CD4-positive, CD25-positive, alpha-beta regulatory T cell (primary cell): ENCODE results near the gene DAAM2. TPM values are rescaled to one million over a fixed set of nuclear protein-coding genes. Genes with fewer than 3 reads are reported as not detected.

Experiments used
- ATAC-seq, 2 donors: fragments of 150-1000 bp; cut with Tn5 transposase; one replicate each; pipeline ENCODE4 v1.10.0; 2021; ENCODE audit warnings: low read depth in 2 of 2, moderate number of reproducible peaks in 2 of 2, moderate library complexity in 1 of 2
- DNase-seq, 3 donors: peaks; one replicate each; pipeline versions ENCODE4 v3.0.0 to v3.0.0-alpha.2; 2012 to 2022; ENCODE audit warnings: mixed read lengths in 1 of 3
- H3K27ac ChIP-seq: one replicate; pipeline ENCODE4 v1.7.0; 2013; ENCODE audit warnings: mild to moderate bottlenecking, low read length; ENCODE audit not compliant: insufficient read depth, poor library complexity, severe bottlenecking
- H3K27me3 ChIP-seq: one replicate; pipeline ENCODE4 v1.7.0; 2013; ENCODE audit warnings: low read length; ENCODE audit not compliant: control insufficient read depth, insufficient read depth
- H3K36me3 ChIP-seq: one replicate; pipeline ENCODE4 v1.7.0; 2013; ENCODE audit warnings: mild to moderate bottlenecking, low read length, moderate library complexity; ENCODE audit not compliant: control insufficient read depth, insufficient read depth
- H3K4me1 ChIP-seq: 2 replicates; pipeline ENCODE4 v1.7.0; 2013; ENCODE audit warnings: mild to moderate bottlenecking, low read length; ENCODE audit not compliant: insufficient read depth, control insufficient read depth, poor library complexity, severe bottlenecking
- H3K4me3 ChIP-seq: one replicate; pipeline ENCODE4 v1.7.0; 2013; ENCODE audit warnings: low read depth, mild to moderate bottlenecking, low read length, moderate library complexity
- H3K9me3 ChIP-seq, 2 experiments: 1 replicate in 1 of 2; 2 replicates in 1 of 2; pipeline ENCODE4 v1.7.0; 2013; ENCODE audit warnings: low read length in 2 of 2, mild to moderate bottlenecking in 1 of 2, moderate library complexity in 1 of 2; ENCODE audit not compliant: control insufficient read depth in 2 of 2
- H3K27ac Mint-ChIP-seq, 3 donors: one replicate each; pipeline ENCODE4 v1.8.0; 2020 to 2022; ENCODE audit warnings: mild to moderate bottlenecking in 3 of 3, mixed read lengths in 3 of 3, moderate library complexity in 2 of 3
- H3K27me3 Mint-ChIP-seq: one replicate; pipeline ENCODE4 v1.8.0; 2022; ENCODE audit warnings: mild to moderate bottlenecking, mixed read lengths
- H3K36me3 Mint-ChIP-seq: one replicate; pipeline ENCODE4 v1.8.0; 2020; ENCODE audit warnings: mixed read lengths
- H3K4me1 Mint-ChIP-seq, 4 donors: one replicate each; pipeline ENCODE4 v1.8.0; 2020 to 2022; ENCODE audit warnings: mixed read lengths in 4 of 4, mild to moderate bottlenecking in 1 of 4
- H3K4me3 Mint-ChIP-seq, 4 donors: one replicate each; pipeline ENCODE4 v1.8.0; 2020 to 2022; ENCODE audit warnings: mild to moderate bottlenecking in 4 of 4, mixed read lengths in 4 of 4, moderate library complexity in 3 of 4
- H3K9me3 Mint-ChIP-seq, 7 donors: one replicate each; pipeline ENCODE4 v1.8.0; 2020 to 2022; ENCODE audit warnings: mixed read lengths in 7 of 7, mild to moderate bottlenecking in 3 of 7, moderate library complexity in 2 of 7
- polyA plus RNA-seq, 4 donors: library from polyadenylated mRNA; unstranded; fragments of 300-500 nt; fragmentation: Illumina TruSeq; gene quantifications; one replicate each; pipeline ENCODE4 v1.2.3, GENCODE V29; 2021
- total RNA-seq: library from RNA; stranded (reverse); gene quantifications from one replicate; pipeline ENCODE4 v1.2.3, GENCODE V29; 2022

Gene DAAM2
- total and polyA plus RNA-seq, 5 donors from 2014 or later: not detected

DNA sequence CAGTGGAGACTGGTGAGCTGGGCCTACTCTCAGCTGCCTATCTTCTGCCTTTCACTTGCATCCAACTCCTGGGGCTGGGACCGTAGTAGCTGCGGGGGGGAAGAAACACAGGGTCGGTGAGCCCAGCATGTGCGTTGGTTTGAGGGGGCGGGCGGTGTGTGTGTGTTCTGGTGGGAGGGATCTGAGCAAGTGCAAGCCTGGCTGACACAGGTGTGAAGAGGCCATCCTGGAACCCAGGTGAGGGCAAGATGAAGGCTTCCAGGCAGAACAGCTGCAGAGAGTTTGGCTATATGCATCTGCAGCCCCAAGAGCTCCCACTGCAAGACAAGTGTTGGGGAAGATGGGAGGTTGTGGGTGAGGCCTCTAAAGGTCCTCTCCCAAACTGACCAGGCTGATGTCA lies 111.5 kb downstream of the DAAM2 start:
- Mint-ChIP-seq H3K9me3 (no peaks in the 10 kb centered on the region), H3K36me3 (no peaks in the 10 kb centered on the region), H3K4me3 (no peak overlapping the region), H3K27me3 (no peaks in the 10 kb centered on the region), H3K4me1 (no peaks in the 10 kb centered on the region), H3K27ac (no peak overlapping the region)
- Histone ChIP-seq H3K4me3 (no peak overlapping the region), H3K4me1 (no peaks in the 10 kb centered on the region), H3K36me3 (no peaks in the 10 kb centered on the region), H3K9me3 (no peaks in the 10 kb centered on the region), H3K27me3 (no peaks in the 10 kb centered on the region), H3K27ac (no peak overlapping the region)
- DNase-seq (no peak), ATAC-seq (no peak)

GRCh38 chr6:39904946-39905639 lies 112.9 kb downstream of the DAAM2 start:
- H3K4me1 ChIP-seq: no peaks in the 10 kb centered on the region
- no peak for DNase-seq
- no peaks in the 10 kb centered on the region for H3K27me3 ChIP-seq
- Mint-ChIP-seq H3K27ac (no peak overlapping the region), H3K27me3 (no peaks in the 10 kb centered on the region), H3K36me3 (no peaks in the 10 kb centered on the region), H3K4me3 (no peak overlapping the region), H3K4me1 (no peaks in the 10 kb centered on the region), H3K9me3 (no peaks in the 10 kb centered on the region)
- H3K4me3 ChIP-seq: no peak overlapping the region
- no peaks in the 10 kb centered on the region for H3K9me3 ChIP-seq
- no peak for ATAC-seq
- H3K36me3 ChIP-seq: no peaks in the 10 kb centered on the region
- no peak overlapping the region for H3K27ac ChIP-seq

- H3K27me3 Mint-ChIP-seq: no peaks in the 10 kb centered on the region
- ATAC-seq (no peak), DNase-seq (no peak)
- no peak overlapping the region for H3K27ac Mint-ChIP-seq
- H3K9me3 Mint-ChIP-seq: no peaks in the 10 kb centered on the region
- no peak overlapping the region for H3K4me3 Mint-ChIP-seq
- H3K9me3 ChIP-seq: no peaks in the 10 kb centered on the region
- H3K4me1 ChIP-seq: no peaks in the 10 kb centered on the region
- no peaks in the 10 kb centered on the region for H3K27me3 ChIP-seq
- H3K4me3 ChIP-seq: no peak overlapping the region
- H3K27ac ChIP-seq: no peak overlapping the region
- no peaks in the 10 kb centered on the region for H3K4me1 Mint-ChIP-seq
- no peaks in the 10 kb centered on the region for H3K36me3 Mint-ChIP-seq
- no peaks in the 10 kb centered on the region for H3K36me3 ChIP-seq
Measured at GRCh38 chr6:39905640-39905975, 113.4 kb downstream of the DAAM2 start.

DNA sequence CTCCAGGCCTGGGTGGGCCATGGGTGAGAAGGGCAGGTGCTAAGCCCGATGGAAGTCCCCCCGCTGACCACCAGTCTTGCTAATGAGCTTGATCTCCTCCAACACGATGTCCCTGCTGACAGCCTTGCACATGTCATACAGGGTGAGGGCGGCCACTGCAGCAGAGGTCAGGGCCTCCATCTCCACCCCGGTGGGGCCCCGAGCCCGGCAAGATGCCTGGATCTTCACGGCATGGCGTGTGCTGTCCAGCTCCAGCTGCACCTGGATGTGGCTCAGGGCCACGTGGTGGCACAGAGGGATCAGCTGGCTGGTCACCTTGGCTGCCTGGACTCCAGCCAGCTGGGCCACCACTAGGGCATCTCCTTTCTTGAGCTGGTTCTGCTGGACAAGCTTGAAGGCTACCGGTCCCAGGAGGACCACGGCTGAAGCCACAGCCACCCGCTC lies 114.2 kb downstream of the DAAM2 start:
- Mint-ChIP-seq H3K27ac (no peak overlapping the region), H3K9me3 (peaks cover 0 to 1% (median 0%) of the 10 kb centered on the region in 7 donors), H3K27me3 (peaks cover 2% of the 10 kb centered on the region), H3K4me3 (no peak overlapping the region), H3K36me3 (no peaks in the 10 kb centered on the region), H3K4me1 (no peaks in the 10 kb centered on the region)
- DNase-seq: no peak
- H3K9me3 ChIP-seq: no peaks in the 10 kb centered on the region
- no peak overlapping the region for H3K27ac ChIP-seq
- no peaks in the 10 kb centered on the region for H3K4me1 ChIP-seq
- no peak overlapping the region for H3K4me3 ChIP-seq
- no peak for ATAC-seq
- no peaks in the 10 kb centered on the region for H3K36me3 ChIP-seq
- H3K27me3 ChIP-seq: no peaks in the 10 kb centered on the region

DNA sequence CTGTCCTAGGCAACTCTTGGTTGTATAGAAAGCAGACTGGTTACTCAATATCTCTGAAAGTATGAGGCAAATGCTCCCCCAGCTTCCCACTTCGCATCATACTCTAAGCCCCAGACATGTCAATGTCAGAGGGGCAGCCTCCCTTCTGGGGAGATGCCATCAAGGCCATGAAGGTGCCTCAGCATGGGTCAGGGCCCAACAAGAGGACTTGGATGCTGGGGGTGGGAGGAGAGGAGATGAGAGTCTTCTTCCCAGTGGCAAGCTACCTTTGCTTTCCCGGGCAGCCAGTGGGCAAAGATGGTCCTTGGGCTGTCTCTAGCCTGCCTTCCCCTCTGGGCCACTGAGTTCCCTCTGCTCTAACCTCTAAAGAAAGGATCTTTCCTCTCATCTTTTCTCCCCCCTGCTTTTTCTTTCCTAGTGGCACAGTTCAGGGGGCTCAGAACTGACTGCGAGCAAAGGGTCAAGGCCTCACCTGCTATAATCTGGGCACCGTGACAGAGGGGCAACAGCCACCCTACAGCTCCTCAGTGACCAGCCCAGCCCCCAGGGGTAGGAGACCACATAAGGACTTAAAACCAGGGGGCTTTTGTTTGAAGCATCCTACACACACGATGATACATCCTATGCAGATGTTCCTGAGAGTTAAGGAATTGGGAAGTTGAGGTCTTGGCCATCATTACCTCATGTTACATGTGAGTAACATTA lies 115.8 kb downstream of the DAAM2 start:
- no peaks in the 10 kb centered on the region for H3K36me3 ChIP-seq
- no peak overlapping the region for H3K27ac ChIP-seq
- ATAC-seq (no peak), DNase-seq (no peak)
- Mint-ChIP-seq H3K27me3 (peaks cover 5% of the 10 kb centered on the region), H3K27ac (no peak overlapping the region), H3K4me1 (no peaks in the 10 kb centered on the region), H3K4me3 (no peak overlapping the region), H3K9me3 (peaks cover 0 to 2% (median 0%) of the 10 kb centered on the region in 7 donors), H3K36me3 (no peaks in the 10 kb centered on the region)
- H3K27me3 ChIP-seq: no peaks in the 10 kb centered on the region
- H3K9me3 ChIP-seq: no peaks in the 10 kb centered on the region
- no peak overlapping the region for H3K4me3 ChIP-seq
- no peaks in the 10 kb centered on the region for H3K4me1 ChIP-seq

DNA sequence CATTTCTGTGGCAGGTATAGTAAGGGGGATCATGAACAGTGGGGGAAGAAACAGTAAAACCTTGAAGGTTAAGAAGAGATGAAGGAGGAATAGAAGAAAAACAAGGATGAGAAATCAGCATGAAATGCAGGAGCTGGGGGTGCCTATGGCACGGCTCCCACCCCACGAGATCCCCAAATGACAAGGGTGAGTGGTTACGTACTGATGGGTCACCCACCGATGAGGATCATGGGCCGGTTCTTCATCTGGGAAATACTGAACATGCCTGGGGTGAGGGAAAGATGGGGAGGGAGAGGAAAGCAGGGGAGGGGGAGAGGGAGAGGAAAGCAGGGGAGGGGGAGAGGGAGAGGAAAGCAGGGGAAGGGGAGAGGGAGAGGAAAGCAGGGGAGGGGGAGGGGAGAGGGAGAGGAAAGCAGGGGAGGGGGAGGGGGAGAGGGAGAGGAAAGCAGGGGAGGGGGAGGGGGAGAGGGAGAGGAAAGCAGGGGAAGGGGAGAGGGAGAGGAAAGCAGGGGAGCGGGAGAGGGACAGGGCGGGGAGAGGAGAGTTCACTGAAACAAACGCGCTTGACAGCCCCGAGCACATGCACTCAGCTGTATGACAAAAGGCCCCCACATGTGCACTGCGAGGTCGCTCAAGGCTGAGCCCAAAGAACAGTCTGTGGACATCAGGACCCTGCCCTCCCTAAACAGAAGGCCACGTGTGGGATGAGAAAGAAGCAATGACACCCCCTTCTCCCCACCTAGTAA lies 116.8 kb downstream of the DAAM2 start:
- no peak overlapping the region for H3K4me3 Mint-ChIP-seq
- H3K9me3 ChIP-seq: no peaks in the 10 kb centered on the region
- H3K36me3 Mint-ChIP-seq: no peaks in the 10 kb centered on the region

DNA sequence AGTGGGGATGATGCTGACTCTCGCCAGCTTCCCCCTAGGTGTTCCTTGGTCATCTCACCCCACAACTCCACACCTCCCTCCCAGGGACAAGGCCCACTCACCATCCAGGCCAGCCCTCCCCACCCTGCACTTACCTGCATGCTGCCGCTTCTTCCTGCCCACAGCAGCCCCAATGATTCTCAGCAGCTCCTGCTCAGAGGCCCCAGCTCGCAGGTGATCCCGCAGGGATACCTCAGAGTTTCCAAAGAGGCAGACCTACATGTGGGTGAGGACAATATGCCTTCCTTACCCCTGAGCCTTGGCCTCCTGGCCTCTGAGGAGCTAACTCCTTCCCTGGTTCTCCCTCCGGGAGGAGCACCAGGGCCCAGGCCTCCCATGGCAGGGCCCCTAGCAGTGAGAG lies 117.5 kb downstream of the DAAM2 start:
- no peaks in the 10 kb centered on the region for H3K4me1 ChIP-seq
- Mint-ChIP-seq H3K9me3 (peaks cover 0 to 2% (median 0%) of the 10 kb centered on the region in 7 donors), H3K36me3 (no peaks in the 10 kb centered on the region), H3K27ac (no peak overlapping the region), H3K4me3 (no peak overlapping the region), H3K27me3 (peaks cover 5% of the 10 kb centered on the region), H3K4me1 (no peaks in the 10 kb centered on the region)
- no peak overlapping the region for H3K4me3 ChIP-seq
- no peak overlapping the region for H3K27ac ChIP-seq
- DNase-seq (no peak), ATAC-seq (no peak)
- no peaks in the 10 kb centered on the region for H3K27me3 ChIP-seq
- no peaks in the 10 kb centered on the region for H3K36me3 ChIP-seq
- no peaks in the 10 kb centered on the region for H3K9me3 ChIP-seq

More for the DNA sequence above, 116.8 kb downstream of the DAAM2 start:
- Mint-ChIP-seq H3K4me1 (no peaks in the 10 kb centered on the region), H3K9me3 (peaks cover 0 to 2% (median 0%) of the 10 kb centered on the region in 7 donors), H3K27ac (no peak overlapping the region), H3K27me3 (peaks cover 5% of the 10 kb centered on the region)
- Histone ChIP-seq H3K27ac (no peak overlapping the region), H3K36me3 (no peaks in the 10 kb centered on the region), H3K4me1 (no peaks in the 10 kb centered on the region), H3K4me3 (no peak overlapping the region), H3K27me3 (no peaks in the 10 kb centered on the region)
- ATAC-seq: no peak
- DNase-seq: no peak
